ENCODE results near the gene BDKRB1. TPM values are rescaled to one million over a fixed set of nuclear protein-coding genes. Genes with fewer than 3 reads are reported as not detected.
A peak's percentile ranks its signal among the peaks of the same experiment; 100 is the strongest.

Gene BDKRB1
- total RNA-seq, 1 experiment from 2014 or later, result not detected

DNA sequence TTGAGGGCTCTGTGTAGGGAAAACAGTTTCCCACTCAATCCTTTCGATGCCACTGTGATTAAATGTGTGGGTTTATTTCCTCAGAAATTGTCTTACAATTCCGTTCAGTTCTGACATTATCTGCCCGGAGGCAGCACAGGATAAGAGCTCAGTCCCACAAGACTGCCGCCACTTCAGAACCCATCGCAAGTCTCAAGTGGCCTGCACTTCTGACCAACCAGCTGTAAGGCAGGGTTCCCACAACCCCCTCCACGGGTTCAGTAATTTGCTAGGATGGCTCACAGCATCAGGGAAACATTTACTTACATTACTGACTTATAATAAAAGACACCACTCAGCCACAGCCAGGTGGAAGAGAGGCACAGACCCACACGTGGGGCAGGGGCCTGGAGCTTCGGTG lies 34.2 kb upstream of the BDKRB1 start:
- no peak overlapping the region for H2AK5ac ChIP-seq (ENCODE audit: insufficient read length, low read length)
- H4K20me1 ChIP-seq (ENCODE audit: control insufficient read depth, insufficient read depth, insufficient read length), result no peaks in the 10 kb centered on the region
- Mint-ChIP-seq H3K4me3 (no peak overlapping the region), H3K4me1 (peaks cover 6 to 10% of the 10 kb centered on the region in 2 experiments; a peak in 3 of 4 replicates), H3K27me3 (ENCODE audit: low read depth) (peaks cover 7% of the 10 kb centered on the region), H3K36me3 (ENCODE audit: insufficient read depth in 1 of 3, low read depth in 3 of 3) (no peaks in the 10 kb centered on the region), H3K9me3 (no peaks in the 10 kb centered on the region), H3K27ac (peak overlapping the region in 1 of 3 experiments; percentile 3; a peak in 1 of 7 replicates)
- TF ChIP-seq CTCF (conservative IDR thresholded peaks at IDR 0.05), result no peak
- H3K27me3 ChIP-seq (ENCODE audit: insufficient read depth, low read length), result no peaks in the 10 kb centered on the region
- WGBS (ENCODE audit: extremely low coverage, insufficient read length, low lambda C conversion rate), result no CpG with 5 or more reads among the region's 8 CpGs
- no peaks in the 10 kb centered on the region for H3K9me3 ChIP-seq (ENCODE audit: control insufficient read depth, low read depth, low read length)
- H3K4me1 ChIP-seq (ENCODE audit: insufficient read depth, low read length), result no peaks in the 10 kb centered on the region
- H3K79me2 ChIP-seq (ENCODE audit: insufficient read depth, low read length), result no peaks in the 10 kb centered on the region
- H4K91ac ChIP-seq (ENCODE audit: insufficient read length, low read depth, low read length), result no peak overlapping the region
- no peak overlapping the region for H3T11ph ChIP-seq (ENCODE audit: low read length)
- H2BK12ac ChIP-seq (ENCODE audit: insufficient read length, low read depth, low read length), result no peak overlapping the region
- H4K5ac ChIP-seq (ENCODE audit: insufficient read length, low read depth, low read length), result no peak overlapping the region
- H3K56ac ChIP-seq (ENCODE audit: insufficient read length, low read depth, low read length), result no peak overlapping the region
- H2BK20ac ChIP-seq (ENCODE audit: low read depth, low read length, poor library complexity, severe bottlenecking), result no peak overlapping the region
- H2BK5ac ChIP-seq (ENCODE audit: insufficient read length, low read length), result no peak overlapping the region
- H3K18ac ChIP-seq (ENCODE audit: insufficient read length, low read depth, low read length), result no peak overlapping the region
- H3K23me2 ChIP-seq (ENCODE audit: insufficient read length, low read depth, low read length, poor library complexity, severe bottlenecking), result no peaks in the 10 kb centered on the region
- H3K9ac ChIP-seq (ENCODE audit: extremely low read depth, insufficient read length, low read length), result no peak overlapping the region
- no peak overlapping the region for H4K8ac ChIP-seq (replicated peaks; ENCODE audit: insufficient read length, low read depth, low read length)
- H3K4ac ChIP-seq (ENCODE audit: low read depth, low read length), result no peak overlapping the region
- no peak overlapping the region for H3K4me2 ChIP-seq (ENCODE audit: insufficient read depth, insufficient read length, low read length)
- H3K14ac ChIP-seq (ENCODE audit: insufficient read depth, low read length), result 0 out of 2 replicates have a peak overlapping the region, but pooled peaks have one; percentile 31
- H3K27ac ChIP-seq (ENCODE audit: insufficient read length, low read depth, low read length), result no peak overlapping the region
- H2BK120ac ChIP-seq (ENCODE audit: low read depth, low read length, poor library complexity, severe bottlenecking), result no peak overlapping the region
- DNase-seq, result no peak
- H3K23ac ChIP-seq (ENCODE audit: insufficient read length, low read depth, low read length), result no peak overlapping the region
- H2AFZ ChIP-seq (ENCODE audit: low read length), result no peak overlapping the region
- no peak overlapping the region for H2BK15ac ChIP-seq (ENCODE audit: low read depth, low read length)
- no peaks in the 10 kb centered on the region for H3K79me1 ChIP-seq (ENCODE audit: insufficient read depth, low read depth, low read length, poor library complexity, severe bottlenecking)

Data from H9 (cell line).